Skeletal muscle cell (primary cell): Measurements from ENCODE around the gene TAF4.

Source experiments
- DNase-seq: peaks from one replicate; pipeline ENCODE4 v3.0.0-alpha.2; 2010; ENCODE audit warnings: low read depth
- H3K4me3 ChIP-seq: 2 replicates; pipeline ENCODE4 v1.5.1; 2011; ENCODE audit warnings: low read depth, mild to moderate bottlenecking, control low read depth, low read length, moderate library complexity

TAF4 gene, protein sequence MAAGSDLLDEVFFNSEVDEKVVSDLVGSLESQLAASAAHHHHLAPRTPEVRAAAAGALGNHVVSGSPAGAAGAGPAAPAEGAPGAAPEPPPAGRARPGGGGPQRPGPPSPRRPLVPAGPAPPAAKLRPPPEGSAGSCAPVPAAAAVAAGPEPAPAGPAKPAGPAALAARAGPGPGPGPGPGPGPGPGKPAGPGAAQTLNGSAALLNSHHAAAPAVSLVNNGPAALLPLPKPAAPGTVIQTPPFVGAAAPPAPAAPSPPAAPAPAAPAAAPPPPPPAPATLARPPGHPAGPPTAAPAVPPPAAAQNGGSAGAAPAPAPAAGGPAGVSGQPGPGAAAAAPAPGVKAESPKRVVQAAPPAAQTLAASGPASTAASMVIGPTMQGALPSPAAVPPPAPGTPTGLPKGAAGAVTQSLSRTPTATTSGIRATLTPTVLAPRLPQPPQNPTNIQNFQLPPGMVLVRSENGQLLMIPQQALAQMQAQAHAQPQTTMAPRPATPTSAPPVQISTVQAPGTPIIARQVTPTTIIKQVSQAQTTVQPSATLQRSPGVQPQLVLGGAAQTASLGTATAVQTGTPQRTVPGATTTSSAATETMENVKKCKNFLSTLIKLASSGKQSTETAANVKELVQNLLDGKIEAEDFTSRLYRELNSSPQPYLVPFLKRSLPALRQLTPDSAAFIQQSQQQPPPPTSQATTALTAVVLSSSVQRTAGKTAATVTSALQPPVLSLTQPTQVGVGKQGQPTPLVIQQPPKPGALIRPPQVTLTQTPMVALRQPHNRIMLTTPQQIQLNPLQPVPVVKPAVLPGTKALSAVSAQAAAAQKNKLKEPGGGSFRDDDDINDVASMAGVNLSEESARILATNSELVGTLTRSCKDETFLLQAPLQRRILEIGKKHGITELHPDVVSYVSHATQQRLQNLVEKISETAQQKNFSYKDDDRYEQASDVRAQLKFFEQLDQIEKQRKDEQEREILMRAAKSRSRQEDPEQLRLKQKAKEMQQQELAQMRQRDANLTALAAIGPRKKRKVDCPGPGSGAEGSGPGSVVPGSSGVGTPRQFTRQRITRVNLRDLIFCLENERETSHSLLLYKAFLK

DNA sequence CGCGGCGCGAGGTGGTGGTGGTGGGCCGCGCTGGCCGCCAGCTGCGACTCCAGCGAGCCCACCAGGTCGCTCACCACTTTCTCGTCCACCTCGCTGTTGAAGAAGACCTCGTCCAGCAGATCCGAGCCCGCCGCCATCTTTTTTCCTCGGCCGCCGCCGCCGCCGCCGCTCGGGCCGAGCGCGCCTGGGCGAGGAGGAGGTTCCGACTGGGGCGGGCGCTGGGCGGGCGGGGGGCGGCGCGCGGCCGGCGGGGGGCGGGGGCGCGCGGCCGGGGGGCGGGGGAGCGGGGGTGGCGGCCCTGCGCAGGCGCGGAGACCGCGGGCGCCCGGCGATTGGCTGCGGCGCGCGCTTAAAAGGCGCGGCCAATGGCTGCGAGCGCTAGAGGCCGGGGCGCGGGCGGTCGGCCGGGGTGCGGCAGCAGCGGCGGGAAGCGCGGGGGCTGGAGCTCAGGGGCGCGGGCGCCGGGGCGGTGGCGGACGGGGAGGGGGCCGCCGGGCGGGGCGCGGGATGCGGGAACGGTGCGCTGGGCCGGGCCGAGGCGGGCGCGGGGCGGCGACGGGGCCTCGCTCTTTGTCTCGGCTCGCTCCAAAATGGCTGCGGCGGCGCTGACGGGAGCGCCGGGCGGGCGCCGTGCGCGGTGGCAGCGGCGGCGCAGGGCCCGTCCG is at the start of gene TAF4:
TSS of gene TAF4 (minus strand) at position 208 of the 665 bp plus-strand sequence. CDS start at position 137, 71 bp downstream.
- no peak for DNase-seq
- peak within 1 kb of the TSS; percentile 66 for H3K4me3 ChIP-seq

DNA sequence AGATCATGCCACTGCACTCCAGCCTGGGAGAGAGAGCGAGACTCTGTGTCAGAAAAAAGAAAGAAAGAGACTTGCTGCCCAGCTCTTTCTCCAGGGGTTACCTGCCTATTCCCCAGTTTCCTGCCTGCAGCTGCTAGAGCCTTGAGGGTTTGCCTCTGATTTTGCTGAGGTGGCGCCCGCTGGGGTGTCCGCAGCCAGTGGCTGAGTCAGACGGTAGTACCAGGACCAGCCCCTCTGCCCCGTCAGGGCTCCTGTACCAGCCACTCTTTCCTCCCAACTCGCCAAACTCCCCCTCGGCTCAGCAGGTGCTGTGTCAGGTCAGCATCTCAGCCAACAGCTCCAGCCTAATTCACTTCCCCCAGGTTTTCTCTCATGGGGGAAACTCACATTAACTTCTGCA is 49.2 kb upstream of the TAF4 start:
- no peak for DNase-seq
- no peak overlapping the region for H3K4me3 ChIP-seq

DNA sequence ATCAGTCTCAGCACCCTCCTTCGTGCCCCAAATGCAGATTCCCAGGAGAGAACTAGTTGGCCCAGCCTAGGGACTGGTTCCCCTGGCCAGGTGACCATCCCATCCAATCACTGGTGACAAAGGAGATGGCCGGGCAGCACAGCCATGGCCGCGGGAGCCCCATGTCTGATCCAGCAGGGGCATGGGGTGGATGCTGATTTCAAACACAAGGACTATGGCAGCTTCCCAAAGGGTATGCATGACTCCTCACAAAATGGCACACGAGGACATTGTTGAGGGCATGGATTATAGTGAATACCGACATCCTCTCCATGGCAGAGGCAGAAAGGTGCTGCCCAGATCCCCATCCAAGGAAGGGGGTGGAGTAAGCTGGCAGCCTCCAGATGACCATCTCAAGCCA is 46.7 kb upstream of the TAF4 start:
- no peak overlapping the region for H3K4me3 ChIP-seq
- DNase-seq: no peak

DNA sequence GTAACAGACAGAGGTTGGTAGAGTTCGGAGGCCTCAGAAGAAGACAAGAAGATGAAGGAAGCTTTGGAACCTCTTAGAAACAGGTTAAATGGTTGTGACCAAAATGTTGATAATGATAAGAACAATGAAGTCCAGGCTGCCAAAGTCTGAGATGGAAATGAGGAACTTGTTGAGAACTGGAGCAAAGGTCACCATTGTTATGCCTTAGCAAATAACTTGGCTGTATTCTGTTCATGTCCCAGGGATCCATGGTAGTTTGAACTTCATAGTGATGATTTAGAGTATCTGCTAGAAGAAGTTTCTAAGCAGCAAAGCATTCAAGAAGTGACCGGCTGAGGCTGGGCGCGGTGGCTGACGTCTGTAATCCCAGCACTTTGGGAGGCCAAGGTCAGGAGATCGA is 45.5 kb upstream of the TAF4 start:
- no peak overlapping the region for H3K4me3 ChIP-seq
- no peak for DNase-seq

DNA sequence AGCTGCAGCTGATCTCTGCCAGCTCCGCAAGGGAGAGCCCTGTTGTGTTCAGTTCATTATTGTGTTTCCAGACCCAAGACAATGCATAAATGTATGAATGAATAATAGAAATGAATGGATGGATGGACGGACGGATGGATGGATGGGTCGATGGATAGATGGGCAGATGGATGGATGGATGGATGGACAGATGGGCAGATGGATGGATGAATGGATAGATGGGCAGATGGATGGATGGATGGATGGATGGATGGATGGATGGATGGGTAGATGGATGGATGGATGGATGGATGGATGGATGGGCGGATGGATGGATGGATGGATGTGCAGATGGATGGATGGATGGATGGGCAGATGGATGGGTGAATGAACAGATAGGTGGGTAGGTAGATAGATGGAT is 39.9 kb upstream of the TAF4 start:
- DNase-seq: no peak
- no peak overlapping the region for H3K4me3 ChIP-seq

DNA sequence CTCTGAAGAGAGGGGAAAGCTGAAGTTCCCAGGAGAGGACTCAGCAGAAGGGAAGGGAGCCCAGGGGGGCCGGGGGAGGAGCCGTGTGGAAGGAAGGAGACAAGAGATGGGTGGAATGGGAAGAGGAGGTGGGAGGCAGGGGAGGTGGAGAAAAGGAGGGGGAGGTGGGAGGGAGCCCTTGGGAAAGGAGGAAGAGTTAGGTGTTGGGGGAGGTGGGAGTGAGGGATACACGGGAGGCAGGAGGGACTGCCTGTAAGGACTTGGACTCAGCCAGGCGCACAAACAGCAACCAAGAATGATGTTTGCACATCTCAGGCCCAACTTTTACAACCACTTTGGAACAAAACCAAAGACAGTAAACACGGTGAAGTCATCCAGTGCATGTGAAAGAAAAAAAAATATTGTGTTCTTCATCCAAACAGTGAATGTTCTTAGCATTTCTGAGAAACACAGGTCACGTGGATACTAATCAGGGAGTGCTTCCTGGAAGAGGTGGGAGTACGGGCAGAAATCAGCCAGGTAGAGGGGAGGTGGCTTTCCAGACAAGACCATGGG is 39.2 kb upstream of the TAF4 start:
- H3K4me3 ChIP-seq: no peak overlapping the region
- DNase-seq: peak; percentile 37

DNA sequence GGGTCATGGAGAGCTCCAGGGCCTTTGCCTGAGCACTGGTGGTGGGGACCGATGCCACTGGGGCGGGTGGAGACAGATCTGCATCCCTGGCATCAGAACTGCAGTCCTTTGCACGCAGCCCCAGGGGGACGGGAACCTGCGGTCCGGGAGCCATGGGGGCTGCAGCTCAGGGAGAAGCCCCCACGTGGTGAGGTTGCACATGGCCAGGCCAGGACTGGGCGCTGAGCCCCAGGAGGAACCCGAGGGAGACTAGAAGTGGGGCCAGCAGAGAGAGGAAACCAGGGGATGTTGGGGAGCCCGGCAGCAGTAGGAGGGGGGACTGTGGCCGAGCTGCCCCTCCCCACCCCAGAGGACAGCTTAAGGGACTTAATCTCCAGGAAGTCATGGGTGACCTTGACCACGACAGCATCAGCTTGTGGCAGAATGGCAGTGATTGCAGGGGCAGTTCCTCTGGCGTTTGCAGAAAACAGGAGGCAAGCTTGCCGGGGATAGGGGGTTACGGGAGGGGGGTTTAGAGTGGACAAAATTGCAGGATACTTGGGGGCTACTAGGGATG is 38.6 kb upstream of the TAF4 start:
- no peak overlapping the region for H3K4me3 ChIP-seq
- DNase-seq: no peak

DNA sequence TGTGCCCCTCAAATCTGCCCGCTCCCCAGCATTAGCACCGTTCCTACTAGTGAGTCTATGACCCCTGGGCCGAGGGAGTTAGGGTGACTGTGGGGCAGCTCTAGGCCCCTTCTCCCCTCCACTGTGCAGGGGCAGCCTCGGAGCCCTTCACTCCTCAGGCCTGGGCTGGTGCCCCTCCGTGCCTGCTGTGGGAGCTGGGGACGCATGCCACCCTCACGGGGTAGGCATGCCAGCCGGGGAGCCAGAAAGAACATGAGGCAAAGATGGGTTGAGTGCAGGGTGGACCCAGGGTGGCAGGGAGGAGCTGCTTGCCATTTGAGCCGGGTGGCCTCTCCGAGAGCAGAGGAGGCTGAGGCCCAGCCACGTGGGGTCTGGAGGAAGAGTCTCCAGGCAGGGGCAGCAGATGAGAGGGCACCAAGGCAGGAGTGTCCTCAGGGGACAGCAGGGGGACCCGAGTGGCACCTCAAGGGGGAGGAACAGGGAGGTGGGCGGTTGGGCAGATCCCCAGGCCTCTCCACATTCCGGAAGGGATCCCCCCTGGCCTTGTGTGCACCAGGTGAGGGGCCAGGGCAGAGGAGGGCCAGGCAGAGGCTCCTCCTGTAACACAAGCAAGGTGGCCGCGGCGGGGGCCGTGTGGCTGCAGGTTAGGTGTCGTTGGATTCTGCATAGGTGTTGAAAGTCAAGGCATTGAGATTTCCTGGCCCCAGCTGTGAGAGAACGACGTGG is 38.0 kb upstream of the TAF4 start:
- DNase-seq: no peak
- no peak overlapping the region for H3K4me3 ChIP-seq

DNA sequence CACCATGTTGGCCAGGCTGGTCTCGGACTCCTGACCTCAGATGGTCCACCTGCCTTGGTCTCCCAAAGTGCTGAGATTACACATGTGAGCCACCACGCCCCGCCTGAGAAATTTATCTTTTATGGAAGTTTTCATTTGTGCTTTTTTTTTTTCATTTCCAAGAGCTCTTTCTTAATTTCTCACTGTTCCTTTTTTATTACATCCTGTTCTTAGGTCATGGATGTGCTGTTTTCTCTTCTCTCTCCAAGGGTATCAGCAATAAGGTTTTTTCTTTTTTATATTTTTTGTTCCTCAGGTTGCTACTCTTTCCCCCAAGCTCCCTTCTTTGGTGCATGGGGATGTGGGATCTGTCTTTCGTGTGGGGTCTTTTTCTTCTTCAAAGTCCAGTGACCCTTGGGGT is 35.4 kb upstream of the TAF4 start:
- no peak for DNase-seq
- no peak overlapping the region for H3K4me3 ChIP-seq

DNA sequence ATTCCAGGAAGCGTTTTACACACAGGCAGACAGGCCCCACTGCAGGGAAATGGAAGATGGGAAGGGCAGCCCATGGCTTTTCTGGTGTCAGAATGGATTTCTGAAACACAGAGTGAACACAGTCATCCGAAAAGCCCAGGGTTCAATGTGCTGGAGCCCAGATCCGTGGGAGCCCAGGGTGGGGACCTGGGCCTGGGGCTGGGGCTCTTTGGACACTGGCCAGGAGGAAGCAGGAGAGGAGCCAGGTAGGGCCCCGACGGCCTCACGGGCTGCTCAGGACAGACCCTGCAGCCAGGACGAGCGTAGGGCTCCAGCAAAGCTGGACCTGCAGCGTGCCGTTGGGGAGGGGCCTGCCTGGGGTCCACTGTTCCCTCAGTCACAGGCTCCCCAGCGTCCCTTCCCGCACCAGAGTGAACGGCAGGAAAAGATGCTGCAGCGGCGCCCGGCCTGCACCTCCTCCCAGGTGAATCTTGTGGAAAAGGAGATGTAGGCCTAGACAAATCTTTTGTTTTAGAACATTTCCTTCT is 32.3 kb upstream of the TAF4 start:
- H3K4me3 ChIP-seq: no peak overlapping the region
- no peak for DNase-seq

DNA sequence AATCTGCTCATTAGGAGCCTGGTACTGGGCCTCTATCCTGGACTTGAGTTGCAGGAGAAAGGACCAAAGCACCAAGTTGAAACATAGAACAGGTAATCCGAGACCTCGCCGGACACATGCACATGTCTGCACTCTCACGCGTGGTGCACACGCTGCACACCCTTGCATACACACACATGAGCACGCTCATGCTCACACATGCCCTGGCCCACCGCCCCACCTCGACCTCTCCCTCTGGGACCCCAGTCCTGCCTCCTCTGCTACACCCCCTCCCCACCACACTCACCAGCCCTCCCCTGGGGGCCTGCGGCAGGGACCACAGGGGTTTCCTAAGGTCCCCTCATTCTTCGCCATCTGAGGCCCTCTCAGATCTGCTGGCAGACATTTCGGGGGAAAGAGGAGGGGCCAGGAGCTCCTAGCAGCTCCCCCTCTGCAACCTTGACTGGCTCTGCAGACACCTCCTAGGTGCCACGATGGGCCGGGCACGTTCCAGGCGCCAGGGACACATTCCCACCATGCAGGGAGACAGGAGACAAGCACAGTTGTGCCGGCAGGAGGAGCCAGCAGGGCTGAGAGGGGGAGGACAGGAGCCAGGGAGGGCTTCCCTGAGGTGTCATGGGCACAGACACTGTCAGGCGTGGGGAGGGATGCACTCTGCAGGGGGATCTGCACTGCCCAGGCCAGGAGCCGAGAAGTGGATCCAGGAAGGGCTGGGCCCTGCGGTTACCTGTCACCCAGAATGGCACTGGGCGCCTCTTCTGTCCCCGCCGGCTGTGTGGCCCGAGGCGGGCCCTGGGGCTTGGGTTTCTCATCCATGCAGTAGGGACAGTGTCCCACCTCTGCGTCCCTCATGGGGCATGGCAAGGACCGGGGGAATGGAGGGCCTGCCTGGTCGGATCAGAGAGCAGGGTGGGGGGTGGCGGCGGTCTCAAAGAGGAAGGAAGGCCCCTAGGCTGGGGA is 31.0 kb upstream of the TAF4 start:
- no peak overlapping the region for H3K4me3 ChIP-seq
- DNase-seq: no peak

DNA sequence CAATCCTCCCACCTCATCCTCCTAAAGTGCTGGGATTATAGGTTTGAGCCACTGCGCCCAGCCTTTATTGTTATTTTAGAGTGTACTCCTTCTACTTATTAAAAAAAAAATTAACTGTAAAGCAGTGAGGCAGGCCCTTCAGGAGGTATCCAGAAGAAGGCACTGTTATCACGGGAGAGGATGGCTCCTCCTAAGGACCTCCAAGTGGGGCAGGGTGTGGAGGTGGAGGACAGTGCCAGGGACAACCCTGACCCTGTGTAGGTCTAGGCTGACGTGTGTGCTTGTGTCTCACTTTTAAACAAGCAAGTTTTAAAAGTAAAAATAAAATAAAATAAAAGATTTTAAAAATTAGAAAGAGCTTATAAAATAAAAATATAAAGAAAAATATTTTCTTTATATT is 23.7 kb upstream of the TAF4 start:
- no peak for DNase-seq
- H3K4me3 ChIP-seq: no peak overlapping the region

DNA sequence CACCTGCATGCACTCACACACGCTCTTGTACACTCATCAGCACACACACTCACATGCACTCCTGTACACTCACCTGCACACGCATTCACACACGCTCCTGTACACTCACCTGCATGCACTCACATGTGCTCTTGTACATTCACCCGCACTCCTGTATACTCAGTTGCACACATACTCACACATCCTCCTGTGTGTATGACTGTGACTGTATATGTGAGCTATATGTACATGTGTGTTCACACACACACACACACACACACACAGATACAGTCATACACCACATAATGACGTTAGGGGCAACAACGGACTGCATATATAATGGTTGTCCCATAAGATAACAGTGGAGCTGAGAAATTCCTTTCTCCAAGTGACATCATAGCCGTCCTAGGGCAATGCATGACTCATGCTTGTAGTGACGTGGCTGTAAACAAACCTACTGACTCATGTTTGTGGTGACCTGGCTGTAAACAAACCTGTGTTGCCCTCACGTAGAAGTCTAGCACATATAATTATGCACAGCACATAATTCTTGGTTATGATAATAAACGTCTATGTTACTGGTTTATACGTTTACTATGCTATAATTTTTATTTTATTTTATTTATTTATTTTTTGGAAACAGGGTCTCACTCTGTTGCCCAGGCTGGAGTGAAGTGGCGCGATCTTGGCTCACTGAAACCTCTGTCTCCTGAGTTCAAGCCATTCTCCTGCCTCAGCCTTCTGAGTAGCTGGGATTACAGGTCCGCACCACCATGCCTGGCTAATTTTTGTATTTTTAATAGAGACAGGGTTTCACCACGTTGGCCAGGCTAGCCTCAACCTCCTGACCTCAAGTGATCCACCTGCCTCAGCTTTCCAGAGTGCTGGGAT is 22.8 kb upstream of the TAF4 start:
- DNase-seq: peak; percentile 80
- H3K4me3 ChIP-seq: no peak overlapping the region

DNA sequence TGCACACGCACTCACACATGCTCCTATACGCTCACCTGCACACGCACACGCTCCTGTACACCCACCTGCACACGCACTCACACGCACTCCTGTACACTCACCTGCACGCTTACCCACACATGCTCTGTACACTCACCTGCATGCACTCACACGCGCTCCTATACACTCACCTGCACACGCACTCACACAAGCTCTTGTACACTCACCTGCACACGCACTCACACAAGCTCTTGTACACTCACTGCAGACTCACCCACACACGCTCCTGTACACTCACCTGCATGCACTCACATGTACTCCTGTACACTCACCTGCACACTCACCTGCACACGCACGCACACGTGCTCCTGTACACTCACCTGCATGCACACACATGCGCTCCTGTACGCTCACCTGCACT is 22.0 kb upstream of the TAF4 start:
- H3K4me3 ChIP-seq: no peak overlapping the region
- no peak for DNase-seq

DNA sequence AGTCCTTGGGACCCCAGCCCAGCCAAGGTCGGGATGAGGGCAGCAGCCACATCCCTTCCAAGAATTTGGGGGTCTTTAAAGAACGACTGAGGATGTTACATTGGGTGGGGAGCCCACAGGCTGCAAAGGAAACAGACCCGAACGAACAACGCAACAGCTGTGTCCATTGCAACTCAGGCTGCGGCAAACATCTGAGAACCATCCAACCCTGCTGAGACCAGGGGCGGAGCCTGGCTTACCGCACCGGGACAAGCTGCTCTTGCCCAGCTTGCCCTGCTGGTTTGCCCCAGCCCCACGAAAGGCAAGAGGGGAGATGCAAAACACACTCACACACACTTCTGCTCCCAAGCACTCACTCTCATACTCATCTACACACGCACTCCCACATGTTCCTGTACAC is 21.5 kb upstream of the TAF4 start:
- DNase-seq: no peak
- H3K4me3 ChIP-seq: no peak overlapping the region

DNA sequence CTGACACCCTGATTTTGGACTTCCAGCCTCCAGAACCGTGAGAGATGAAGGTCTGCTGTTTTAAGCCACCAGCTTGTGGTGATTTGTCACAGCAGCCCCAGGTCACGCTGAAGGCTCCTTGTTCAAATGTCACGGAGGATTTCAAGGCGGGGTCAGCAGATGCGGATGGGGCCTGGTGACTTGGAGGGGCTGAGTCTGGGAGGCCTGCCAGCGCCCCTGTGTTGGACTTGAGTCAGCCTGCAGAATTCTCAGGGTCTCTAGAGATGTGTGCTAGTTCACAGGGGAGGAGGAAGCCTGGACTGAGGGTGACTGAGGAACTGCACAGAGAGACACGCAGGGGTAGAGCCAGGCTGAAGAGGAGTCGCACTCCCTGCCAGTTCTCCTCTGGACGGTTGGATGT is 19.5 kb upstream of the TAF4 start:
- H3K4me3 ChIP-seq: no peak overlapping the region
- no peak for DNase-seq
